Amygdala (tissue), 56 donors: ENCODE measurements around the gene KRT6C.

Source experiments
- DNase-seq, 56 donors: peaks; one replicate each; lab custom pipeline; 2025; lab: John Stamatoyannopoulos, UW

KRT6C gene

GRCh38 chr12:52436828-52437474 is 36.7 kb downstream of the KRT6C start:
- no peak for DNase-seq

GRCh38 chr12:52436000-52436827 is 37.4 kb downstream of the KRT6C start:
- no peak for DNase-seq

DNA sequence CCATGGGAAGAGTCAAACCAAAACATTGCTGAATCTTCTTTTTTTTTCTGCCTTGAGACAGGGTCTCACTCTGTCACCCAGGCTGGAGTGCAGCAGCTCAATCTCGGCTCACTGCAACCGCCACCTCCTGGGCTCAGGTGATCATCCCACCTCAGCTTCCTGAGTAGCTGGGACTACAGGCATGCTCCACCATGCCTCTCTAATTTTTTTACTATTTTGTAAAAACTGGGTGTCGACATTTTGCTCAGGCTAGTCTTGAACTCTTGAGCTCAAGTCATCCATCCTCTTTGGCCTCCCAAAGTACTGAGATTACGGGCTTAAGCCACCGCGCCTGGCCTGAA is 38.0 kb downstream of the KRT6C start:
- DNase-seq, result no peak

GRCh38 chr12:52434760-52435530 is 38.7 kb downstream of the KRT6C start:
- DNase-seq, result no peak

- DNase-seq, result no peak
Measured at GRCh38 chr12:52434081-52434733, 39.4 kb downstream of the KRT6C start, which contains the start of gene KRT75. Gene KRT75, minus strand, starts transcription at chr12:52434371. Its CDS starts 67 bp downstream, at chr12:52434304.

- DNase-seq, result no peak
Measured at GRCh38 chr12:52433501-52434080, 40.0 kb downstream of the KRT6C start.

DNA sequence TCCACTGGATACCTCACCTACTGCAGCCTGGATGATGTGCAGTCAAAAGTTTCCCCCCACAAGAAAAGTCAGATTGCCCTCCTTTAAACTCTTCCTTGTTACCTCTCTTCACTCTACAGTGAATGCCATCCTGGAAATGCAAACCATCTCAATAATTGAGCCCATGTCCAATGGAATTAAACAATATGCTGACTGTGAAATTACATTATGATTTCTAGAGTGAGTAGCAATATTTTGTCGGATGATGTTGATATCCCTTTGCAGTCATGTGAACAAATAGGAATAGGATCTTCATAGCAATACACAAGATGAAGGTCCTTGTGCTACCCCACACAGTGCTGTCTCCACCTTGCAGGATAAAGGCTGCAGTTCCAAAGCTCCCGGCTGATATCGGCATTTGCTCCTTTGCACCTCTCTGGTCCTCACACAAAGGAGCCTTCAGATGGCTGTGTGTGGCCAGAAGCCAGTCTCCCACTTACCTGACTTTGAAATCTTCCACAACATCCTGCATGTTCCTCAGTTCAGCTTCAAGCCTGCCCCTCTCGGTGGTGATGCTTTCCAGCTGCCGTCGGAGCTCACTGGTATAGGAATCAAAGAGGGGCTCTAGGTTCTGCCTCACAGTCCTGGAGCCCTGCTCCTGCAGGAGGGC is 40.9 kb downstream of the KRT6C start:
- no peak for DNase-seq

DNA sequence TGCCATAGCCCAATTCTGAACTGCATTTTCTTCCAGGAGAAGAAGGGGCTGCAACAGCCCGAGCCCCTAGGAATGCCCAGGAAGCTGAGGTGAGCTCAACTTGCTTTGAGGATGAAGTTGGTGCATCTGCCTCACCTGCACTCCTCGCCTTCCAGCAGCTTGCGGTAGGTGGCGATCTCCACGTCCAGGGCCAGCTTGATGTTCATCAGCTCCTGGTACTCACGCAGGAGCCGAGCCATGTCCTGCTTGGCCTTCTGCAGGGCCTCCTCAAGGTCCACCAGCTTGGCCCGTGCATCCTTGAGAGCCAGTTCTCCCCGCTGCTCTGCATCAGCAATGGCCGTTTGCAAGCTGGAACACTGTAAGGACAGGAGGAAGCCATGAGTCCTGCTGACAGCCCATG is 45.5 kb downstream of the KRT6C start:
- DNase-seq, result no peak

GRCh38 chr12:52427083-52427482 is 46.5 kb downstream of the KRT6C start:
- no peak for DNase-seq

DNA sequence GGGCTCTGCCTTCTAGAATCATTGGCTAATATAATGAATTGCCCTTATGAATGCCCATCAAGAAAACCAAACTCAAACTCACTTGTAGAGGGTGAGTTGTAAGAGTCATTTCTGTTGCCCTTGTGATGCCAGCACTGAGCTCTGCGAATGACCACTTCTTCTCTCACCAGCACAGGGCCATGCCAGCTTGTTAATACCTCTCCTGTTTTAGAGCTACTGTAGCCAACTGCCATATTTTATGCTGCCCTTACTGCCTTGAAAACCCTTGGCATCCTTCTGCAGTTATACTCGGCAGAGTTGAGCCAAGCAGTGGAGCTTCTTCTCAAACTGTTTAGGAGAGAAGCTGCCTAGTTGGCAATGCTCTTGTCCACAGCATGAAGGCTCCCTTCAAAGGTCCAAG is 47.6 kb downstream of the KRT6C start:
- no peak for DNase-seq

DNA sequence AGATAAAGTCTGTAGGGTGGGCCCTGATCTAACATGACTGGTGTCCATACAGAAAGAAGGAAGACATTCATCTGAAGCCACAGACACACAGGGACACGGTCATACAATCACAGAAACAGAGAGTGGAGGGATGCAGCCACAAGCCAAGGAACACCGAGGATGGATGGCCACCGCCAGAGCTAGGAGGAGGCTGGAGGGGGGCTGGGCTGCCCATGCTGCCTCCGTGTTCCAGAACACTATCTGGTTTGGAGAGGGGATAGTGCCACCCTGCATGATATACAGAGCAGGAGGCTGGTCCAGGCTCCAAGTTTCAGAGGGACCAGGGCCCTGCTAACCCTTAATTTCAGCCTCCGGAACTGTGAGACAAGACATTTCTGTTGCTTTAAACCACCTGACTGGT is 48.1 kb downstream of the KRT6C start:
- no peak for DNase-seq

DNA sequence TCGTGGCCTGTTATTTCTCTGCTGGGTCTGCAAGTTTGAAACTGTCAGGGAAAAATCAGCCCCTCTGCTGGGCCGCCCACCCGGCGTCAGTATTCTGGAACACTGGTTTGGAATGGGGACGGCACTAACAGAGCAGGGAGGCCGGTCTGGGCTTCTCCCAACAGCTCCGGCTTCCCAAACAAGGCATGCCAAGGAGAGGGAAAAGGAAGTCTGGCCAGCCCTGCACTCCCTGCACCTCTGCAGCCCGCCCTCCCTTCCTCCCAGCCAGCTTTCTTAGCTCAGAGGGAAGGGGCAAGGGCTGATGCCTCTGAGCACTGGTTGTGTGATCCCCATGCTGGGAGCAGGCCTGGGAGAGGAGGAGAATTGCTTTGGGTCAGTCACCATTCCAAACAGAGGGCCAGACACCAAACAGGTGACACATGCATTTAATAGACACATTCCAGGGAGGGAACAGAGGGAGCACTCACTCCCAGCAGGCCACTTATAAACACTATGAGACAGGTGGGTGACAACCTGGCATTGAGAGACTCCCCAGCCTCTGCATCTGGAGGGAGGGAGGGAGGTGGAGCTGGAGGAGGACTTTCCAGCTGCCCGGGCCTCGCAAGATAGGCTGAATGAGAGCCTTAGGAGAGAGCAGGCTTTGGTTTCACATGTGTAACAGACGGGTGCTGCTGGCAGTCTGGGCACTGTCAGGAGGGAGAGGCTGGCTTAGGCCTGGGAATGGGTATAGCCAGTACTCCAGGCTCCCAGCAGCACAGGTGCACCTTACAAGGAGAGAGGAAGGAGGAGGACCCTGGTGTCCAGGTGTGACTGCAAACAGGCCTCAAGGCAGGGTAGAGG is 49.7 kb downstream of the KRT6C start:
- no peak for DNase-seq

DNA sequence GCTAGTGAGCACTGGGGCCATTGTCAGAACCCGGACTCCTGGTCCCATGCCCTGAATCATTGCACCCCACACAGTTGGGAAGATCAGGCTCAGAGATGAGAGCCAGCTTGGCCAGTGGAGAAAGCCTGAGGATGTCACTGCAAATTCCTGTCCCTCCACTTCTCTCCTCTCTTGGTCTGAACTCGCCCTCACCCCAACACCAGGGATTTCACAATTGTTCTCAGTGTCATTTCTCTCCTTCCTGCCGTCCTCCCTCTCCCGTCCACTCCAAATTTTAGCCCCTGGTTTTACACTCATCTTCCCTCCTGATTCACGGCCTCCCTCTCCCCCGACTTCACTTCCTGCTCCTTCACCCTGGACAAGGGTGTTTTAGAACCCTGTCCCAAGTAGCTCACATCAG is 50.6 kb downstream of the KRT6C start:
- DNase-seq, result no peak

DNA sequence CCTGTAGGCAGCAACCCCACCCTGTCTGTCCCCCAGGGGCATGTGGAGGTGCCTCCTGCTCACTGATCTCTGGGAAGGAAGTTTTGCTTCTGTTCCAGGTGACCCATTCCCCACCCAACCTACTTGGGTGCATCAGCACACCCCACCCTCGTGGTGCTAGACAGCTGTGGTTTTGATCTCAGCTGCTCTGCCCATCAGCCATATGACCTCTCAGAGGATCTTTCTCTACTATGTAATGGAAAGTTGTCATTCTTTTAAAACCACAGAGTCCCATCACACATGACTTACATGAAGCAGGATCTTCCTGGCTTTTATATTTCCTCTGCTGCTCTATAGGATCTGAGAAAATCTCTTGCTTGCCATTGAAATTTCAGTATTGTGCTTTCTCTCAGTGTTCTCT is 53.9 kb downstream of the KRT6C start:
- no peak for DNase-seq

DNA sequence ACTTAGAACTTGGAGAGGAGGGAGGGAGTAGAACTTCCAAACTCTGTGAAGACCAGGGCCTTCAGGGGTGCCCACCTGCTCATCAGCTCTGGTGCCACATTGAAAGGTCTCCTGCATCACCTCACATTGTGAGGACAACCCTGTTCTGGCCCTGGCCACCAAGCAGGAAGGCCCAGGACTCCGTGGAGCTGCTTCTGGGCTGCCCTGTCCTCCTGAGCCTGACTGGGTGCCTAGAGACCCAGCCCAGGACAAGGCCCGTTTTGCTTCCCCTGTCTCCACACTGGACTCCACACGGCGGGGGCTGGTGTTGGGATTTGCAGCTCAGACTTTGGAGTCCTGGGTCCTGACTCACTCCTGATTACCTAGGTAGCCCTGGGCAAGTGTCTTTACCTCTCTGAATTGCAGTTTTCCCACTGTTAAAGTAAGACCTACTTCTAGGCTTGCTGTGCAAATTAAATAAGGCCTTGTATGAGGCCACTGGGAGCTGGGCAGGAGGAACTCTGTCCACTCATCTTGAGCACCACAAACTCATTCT is 55.0 kb downstream of the KRT6C start:
- no peak for DNase-seq
